Measurements from ENCODE around the gene IL17RC.

Gene IL17RC

DNA sequence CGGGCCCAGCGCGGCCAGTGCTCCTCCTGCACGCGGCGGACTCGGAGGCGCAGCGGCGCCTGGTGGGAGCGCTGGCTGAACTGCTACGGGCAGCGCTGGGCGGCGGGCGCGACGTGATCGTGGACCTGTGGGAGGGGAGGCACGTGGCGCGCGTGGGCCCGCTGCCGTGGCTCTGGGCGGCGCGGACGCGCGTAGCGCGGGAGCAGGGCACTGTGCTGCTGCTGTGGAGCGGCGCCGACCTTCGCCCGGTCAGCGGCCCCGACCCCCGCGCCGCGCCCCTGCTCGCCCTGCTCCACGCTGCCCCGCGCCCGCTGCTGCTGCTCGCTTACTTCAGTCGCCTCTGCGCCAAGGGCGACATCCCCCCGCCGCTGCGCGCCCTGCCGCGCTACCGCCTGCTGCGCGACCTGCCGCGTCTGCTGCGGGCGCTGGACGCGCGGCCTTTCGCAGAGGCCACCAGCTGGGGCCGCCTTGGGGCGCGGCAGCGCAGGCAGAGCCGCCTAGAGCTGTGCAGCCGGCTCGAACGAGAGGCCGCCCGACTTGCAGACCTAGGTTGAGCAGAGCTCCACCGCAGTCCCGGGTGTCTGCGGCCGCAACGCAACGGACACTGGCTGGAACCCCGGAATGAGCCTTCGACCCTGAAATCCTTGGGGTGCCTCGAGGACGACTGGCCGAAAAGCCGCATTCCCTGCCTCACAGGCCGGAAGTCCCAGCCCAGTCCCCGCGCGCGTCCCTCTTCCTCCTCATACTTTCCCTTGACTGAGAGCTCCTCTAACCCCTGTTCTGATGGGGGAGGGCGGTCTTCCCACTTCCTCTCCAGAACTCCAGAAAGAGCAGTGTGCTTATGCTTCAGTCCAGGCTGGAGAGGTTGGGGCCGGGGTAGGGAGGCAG is 1.4 kb upstream of the IL17RC start:
- Histone ChIP-seq H3K4me2 (ENCODE audit: low read length) (peak overlapping the region; percentile 98), H3K79me2 (ENCODE audit: low read length) (no peaks in the 10 kb centered on the region), H3K4me3 (ENCODE audit: low read length) (peak overlapping the region; percentile 87), H3K27me3 (ENCODE audit: low read depth, low read length) (no peaks in the 10 kb centered on the region), H3K27ac (ENCODE audit: low read length) (no peak overlapping the region), H3K4me1 (ENCODE audit: low read length) (peaks cover 16% of the 10 kb centered on the region), H2AFZ (ENCODE audit: low read depth, low read length) (peak overlapping the region; percentile 84), H3K9me3 (ENCODE audit: insufficient read depth, low read length) (no peaks in the 10 kb centered on the region), H4K20me1 (ENCODE audit: insufficient read depth, low read length) (no peaks in the 10 kb centered on the region), H3K9ac (ENCODE audit: low read length) (peak overlapping the region; percentile 71), H3K36me3 (replicated peaks; ENCODE audit: low read depth, low read length) (no peaks in the 10 kb centered on the region)
- TF ChIP-seq EZH2phosphoT487 (IDR thresholded peaks at IDR 0.05; ENCODE audit: low read depth) (no peak), CTCF (IDR thresholded peaks at IDR 0.05; ENCODE audit: low read depth, low read length) (no peak)

DNA sequence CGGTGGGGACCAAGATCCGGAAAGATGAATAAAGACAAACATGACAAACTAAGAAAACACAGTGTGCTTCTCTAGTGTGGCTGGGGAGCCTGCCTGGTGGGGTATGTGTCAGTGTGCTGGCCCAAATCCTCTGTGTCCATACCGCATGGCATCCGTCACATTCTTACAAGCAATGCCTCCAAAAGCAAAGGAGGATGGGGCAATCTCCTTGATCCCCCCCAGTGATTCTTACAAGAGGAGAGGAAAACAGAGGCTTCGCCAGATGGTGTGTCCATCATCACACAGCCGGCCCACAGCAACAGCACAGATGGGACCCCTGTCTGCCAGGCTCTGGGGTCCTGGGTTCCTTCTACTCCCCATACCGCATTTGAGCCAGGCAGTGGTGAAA is 558 bp upstream of the IL17RC start:
- Histone ChIP-seq H3K36me3 (replicated peaks; ENCODE audit: low read depth, low read length) (no peaks in the 10 kb centered on the region), H3K27me3 (ENCODE audit: low read depth, low read length) (no peaks in the 10 kb centered on the region), H2AFZ (ENCODE audit: low read depth, low read length) (no peak overlapping the region), H3K9me3 (ENCODE audit: insufficient read depth, low read length) (no peaks in the 10 kb centered on the region), H3K79me2 (ENCODE audit: low read length) (no peaks in the 10 kb centered on the region), H3K4me3 (ENCODE audit: low read length) (peak overlapping the region; percentile 87), H4K20me1 (ENCODE audit: insufficient read depth, low read length) (no peaks in the 10 kb centered on the region), H3K27ac (ENCODE audit: low read length) (no peak overlapping the region), H3K4me2 (ENCODE audit: low read length) (peak overlapping the region; percentile 98), H3K9ac (ENCODE audit: low read length) (peak overlapping the region; percentile 22; the same call in 1 of the 2 replicates), H3K4me1 (ENCODE audit: low read length) (peaks cover 16% of the 10 kb centered on the region)
- TF ChIP-seq CTCF (IDR thresholded peaks at IDR 0.05; ENCODE audit: low read depth, low read length) (no peak), EZH2phosphoT487 (IDR thresholded peaks at IDR 0.05; ENCODE audit: low read depth) (no peak)

- Histone ChIP-seq H2AFZ (ENCODE audit: low read depth, low read length) (no peak overlapping the region), H3K4me1 (ENCODE audit: low read length) (peaks cover 16% of the 10 kb centered on the region), H3K36me3 (replicated peaks; ENCODE audit: low read depth, low read length) (no peaks in the 10 kb centered on the region), H4K20me1 (ENCODE audit: insufficient read depth, low read length) (no peaks in the 10 kb centered on the region), H3K27ac (ENCODE audit: low read length) (no peak overlapping the region), H3K27me3 (ENCODE audit: low read depth, low read length) (no peaks in the 10 kb centered on the region), H3K4me2 (ENCODE audit: low read length) (no peak overlapping the region), H3K9ac (ENCODE audit: low read length) (no peak overlapping the region), H3K79me2 (ENCODE audit: low read length) (no peaks in the 10 kb centered on the region), H3K9me3 (ENCODE audit: insufficient read depth, low read length) (no peaks in the 10 kb centered on the region), H3K4me3 (ENCODE audit: low read length) (no peak overlapping the region)
- TF ChIP-seq EZH2phosphoT487 (IDR thresholded peaks at IDR 0.05; ENCODE audit: low read depth) (no peak), CTCF (IDR thresholded peaks at IDR 0.05; ENCODE audit: low read depth, low read length) (no peak)
Measured at GRCh38 chr3:9917820-9918219, 922 bp downstream of the IL17RC start.

GRCh38 chr3:9918261-9919038 is 1.6 kb downstream of the IL17RC start:
- H3K36me3 ChIP-seq (replicated peaks; ENCODE audit: low read depth, low read length) = no peaks in the 10 kb centered on the region
- no peaks in the 10 kb centered on the region for H4K20me1 ChIP-seq (ENCODE audit: insufficient read depth, low read length)
- H2AFZ ChIP-seq (ENCODE audit: low read depth, low read length) = no peak overlapping the region
- peaks cover 16% of the 10 kb centered on the region for H3K4me1 ChIP-seq (ENCODE audit: low read length)
- no peak overlapping the region for H3K27ac ChIP-seq (ENCODE audit: low read length)
- no peak overlapping the region for H3K4me2 ChIP-seq (ENCODE audit: low read length)
- no peak overlapping the region for H3K9ac ChIP-seq (ENCODE audit: low read length)
- H3K4me3 ChIP-seq (ENCODE audit: low read length) = no peak overlapping the region
- TF ChIP-seq CTCF (IDR thresholded peaks at IDR 0.05; ENCODE audit: low read depth, low read length) = no peak
- no peak for TF ChIP-seq EZH2phosphoT487 (IDR thresholded peaks at IDR 0.05; ENCODE audit: low read depth)
- no peaks in the 10 kb centered on the region for H3K27me3 ChIP-seq (ENCODE audit: low read depth, low read length)
- H3K79me2 ChIP-seq (ENCODE audit: low read length) = no peaks in the 10 kb centered on the region
- no peaks in the 10 kb centered on the region for H3K9me3 ChIP-seq (ENCODE audit: insufficient read depth, low read length)
